SK-N-SH (cell line): ENCODE results near the gene PRRC2A. TPM values are rescaled to one million over a fixed set of nuclear protein-coding genes. Genes with fewer than 3 reads are reported as not detected.

Experiments used
- CTCF ChIA-PET: fragments of 300-600, 350-600 bp; formaldehyde crosslinking; extraction: SDS; loops from one replicate; lab custom pipeline; 2021; lab: Yijun Ruan, JAX
- POLR2A ChIA-PET: fragments of 350-600 bp; sonication (Branson Sonifier 250); formaldehyde crosslinking; extraction: SDS; loops from one replicate; lab custom pipeline; 2020; ENCODE audit warnings: antibody characterized with exemption, inconsistent platforms; lab: Yijun Ruan, JAX
- DNase-seq: peaks from one replicate; pipeline ENCODE4 v3.0.0; 2012
- H2AFZ ChIP-seq: fragments of 200-600 bp; sonication (generic); 2 replicates; pipeline ENCODE4 v1.8.1; 2016; ENCODE audit warnings: antibody characterized with exemption, mild to moderate bottlenecking, low read depth
- H3F3A ChIP-seq: fragments of 200-600 bp; sonication (generic); replicated peaks from 2 replicates; pipeline ENCODE3; 2016; ENCODE audit warnings: antibody characterized with exemption, mild to moderate bottlenecking; ENCODE audit not compliant: insufficient read depth
- H3K27ac ChIP-seq, 2 experiments: fragments of 200-500 bp in 1 of 2; fragments of 200-600 bp in 1 of 2; sonication (Bioruptor generic) in 1 of 2; sonication (generic), shearing (Covaris generic) in 1 of 2; 2 replicates each; pipeline versions ENCODE4 v1.5.1 to v1.6.1; 2014 to 2016; ENCODE audit warnings: low read depth in 2 of 2, inconsistent platforms in 1 of 2, low read length in 1 of 2, mild to moderate bottlenecking in 1 of 2, mixed read lengths in 1 of 2
- H3K27me3 ChIP-seq: fragments of 200-600 bp; sonication (generic), shearing (Covaris generic); 2 replicates; pipeline ENCODE4 v1.6.1; 2016; ENCODE audit warnings: mixed run types; ENCODE audit not compliant: insufficient read depth
- H3K36me3 ChIP-seq, 2 experiments: fragments of 200-500 bp in 1 of 2; fragments of 200-600 bp in 1 of 2; sonication (Bioruptor generic) in 1 of 2; sonication (generic) in 1 of 2; replicated peaks in 1 of 2; 2 replicates each; pipeline versions ENCODE3 to v1.5.1; 2014 to 2016; ENCODE audit warnings: low read length in 1 of 2, mild to moderate bottlenecking in 1 of 2; ENCODE audit not compliant: insufficient read depth in 2 of 2, control insufficient read depth in 1 of 2
- H3K4me1 ChIP-seq, 2 experiments: fragments of 200-500 bp in 1 of 2; fragments of 200-600 bp in 1 of 2; sonication (Bioruptor generic) in 1 of 2; sonication (generic), shearing (Covaris generic) in 1 of 2; 2 replicates each; pipeline versions ENCODE4 v1.5.1 to v1.6.1; 2014 to 2016; ENCODE audit warnings: low read depth in 1 of 2, low read length in 1 of 2, mixed run types in 1 of 2; ENCODE audit not compliant: insufficient read depth in 2 of 2, control insufficient read depth in 1 of 2
- H3K4me2 ChIP-seq: fragments of 200-600 bp; sonication (generic), shearing (Covaris generic); 2 replicates; pipeline ENCODE4 v1.6.1; 2017; ENCODE audit warnings: mixed run types
- H3K4me3 ChIP-seq, 2 experiments: fragments of 200-500 bp in 1 of 2; fragments of 200-600 bp in 1 of 2; sonication (Bioruptor generic) in 1 of 2; sonication (generic), shearing (Covaris generic) in 1 of 2; 2 replicates each; pipeline versions ENCODE4 v1.5.1 to v1.8.1; 2014 to 2016; ENCODE audit warnings: low read depth in 2 of 2, inconsistent platforms in 1 of 2, low read length in 1 of 2, mild to moderate bottlenecking in 1 of 2, mixed read lengths in 1 of 2, moderate library complexity in 1 of 2
- H3K79me2 ChIP-seq: fragments of 200-600 bp; sonication (generic); 2 replicates; pipeline ENCODE4 v1.8.1; 2017; ENCODE audit warnings: mild to moderate bottlenecking; ENCODE audit not compliant: insufficient read depth
- H3K9ac ChIP-seq: fragments of 200-600 bp; sonication (generic); 2 replicates; pipeline ENCODE4 v1.6.1; 2017; ENCODE audit warnings: mixed run types
- H3K9me2 ChIP-seq: fragments of 200-600 bp; sonication (generic); 2 replicates; pipeline ENCODE4 v1.6.1; 2017; ENCODE audit warnings: mixed run types
- H3K9me3 ChIP-seq: fragments of 200-600 bp; sonication (generic); 2 replicates; pipeline ENCODE4 v1.6.1; 2017; ENCODE audit warnings: mixed run types, mild to moderate bottlenecking, moderate library complexity
- H4K20me1 ChIP-seq: fragments of 200-600 bp; sonication (generic); 2 replicates; pipeline ENCODE4 v1.6.1; 2017; ENCODE audit warnings: mild to moderate bottlenecking, mixed run types; ENCODE audit not compliant: insufficient read depth
- EP300 ChIP-seq, 2 experiments: IDR thresholded peaks; 2 replicates each; pipeline versions ENCODE4 v1.4.0 to v1.6.1; 2012; ENCODE audit warnings: borderline replicate concordance in 1 of 2, low read depth in 1 of 2, low read length in 1 of 2
- EZH2phosphoT487 ChIP-seq: fragments of 200-600 bp; sonication (generic); IDR thresholded peaks from 2 replicates; pipeline ENCODE4 v1.6.1; 2017; ENCODE audit warnings: low read depth, mixed run types, mild to moderate bottlenecking, antibody characterized with exemption, moderate library complexity, borderline replicate concordance
- FOSL2 ChIP-seq: IDR thresholded peaks from 2 replicates; pipeline ENCODE4 v1.4.0; 2012; ENCODE audit warnings: low read depth, mild to moderate bottlenecking, moderate library complexity, borderline replicate concordance
- FOXJ3 ChIP-seq: sonication (generic); formaldehyde crosslinking; IDR thresholded peaks from 2 replicates; pipeline ENCODE4 v1.5.1; 2020; ENCODE audit warnings: mild to moderate bottlenecking, missing genetic modification reagents
- GABPA ChIP-seq: IDR thresholded peaks from 2 replicates; pipeline ENCODE4 v1.4.0; 2012; ENCODE audit warnings: low read depth, mild to moderate bottlenecking
- RCOR1 ChIP-seq: fragments of 150-350 bp; IDR thresholded peaks from 2 replicates; pipeline ENCODE4 v1.6.1; 2017; ENCODE audit warnings: antibody characterized with exemption, low read length
- RFX5 ChIP-seq: IDR thresholded peaks from 2 replicates; pipeline ENCODE4 v1.6.1; 2012; ENCODE audit warnings: mild to moderate bottlenecking, improper control_type of control experiment, low read length
- RXRA ChIP-seq: IDR thresholded peaks from 2 replicates; pipeline ENCODE4 v1.4.0; 2012; ENCODE audit warnings: low read depth, mild to moderate bottlenecking, borderline replicate concordance
- SIN3A ChIP-seq: IDR thresholded peaks from 2 replicates; pipeline ENCODE4 v1.6.1; 2012; ENCODE audit warnings: low read depth, mild to moderate bottlenecking, low read length, moderate library complexity, borderline replicate concordance
- SMC3 ChIP-seq: IDR thresholded peaks from 2 replicates; pipeline ENCODE4 v1.6.1; 2012; ENCODE audit warnings: low read depth, low read length, improper control_type of control experiment
- TAF1 ChIP-seq: IDR thresholded peaks from 2 replicates; pipeline ENCODE4 v1.6.1; 2012; ENCODE audit warnings: low read depth, mild to moderate bottlenecking, low read length, moderate library complexity, borderline replicate concordance
- TEAD4 ChIP-seq: IDR thresholded peaks from 2 replicates; pipeline ENCODE4 v1.4.0; 2012; ENCODE audit warnings: mild to moderate bottlenecking, borderline replicate concordance; ENCODE audit not compliant: insufficient read depth
- YY1 ChIP-seq: IDR thresholded peaks from 2 replicates; pipeline ENCODE4 v1.4.0; 2012; ENCODE audit warnings: low read depth, mild to moderate bottlenecking
- WGBS: methylation state at CpG from one replicate; pipeline ENCODE4 v1.1.6; 2017; ENCODE audit warnings: low lambda C conversion rate; 5-methylcytosine and 5-hydroxymethylcytosine counted together
- polyA plus RNA-seq, 3 experiments: library from polyadenylated mRNA; depleted of rRNA; stranded (reverse); fragments of >200 nt; gene quantifications; 2 replicates each; pipeline ENCODE4 v1.2.3, GENCODE V29; 2012
- TF ChIP-seq, protein P1 (sequence below): IDR thresholded peaks from 2 replicates; pipeline ENCODE4 v1.4.0; 2012; ENCODE audit warnings: low read depth
- TF ChIP-seq, protein P2 (sequence below): IDR thresholded peaks from 2 replicates; pipeline ENCODE4 v1.6.1; 2012; ENCODE audit warnings: mild to moderate bottlenecking, low read depth, low read length, moderate library complexity
- TF ChIP-seq, protein P3 (sequence below): fragments of 200-600 bp; sonication (generic); IDR thresholded peaks from 2 replicates; pipeline ENCODE4 v1.6.1; 2017; ENCODE audit warnings: antibody characterized with exemption, mild to moderate bottlenecking, moderate library complexity
- TF ChIP-seq, protein P4 (sequence below): IDR thresholded peaks from 2 replicates; pipeline ENCODE4 v1.4.0; 2012; ENCODE audit warnings: low read depth, borderline replicate concordance
- TF ChIP-seq, protein P5 (sequence below): fragments of 150-350 bp; IDR thresholded peaks from 2 replicates; pipeline ENCODE4 v1.6.1; 2016; ENCODE audit warnings: mild to moderate bottlenecking, low read depth, low read length

Gene PRRC2A
- polyA plus RNA-seq, 1 of the 3 experiments (the other 2 are of a cell fraction), result 76.1 TPM

DNA sequence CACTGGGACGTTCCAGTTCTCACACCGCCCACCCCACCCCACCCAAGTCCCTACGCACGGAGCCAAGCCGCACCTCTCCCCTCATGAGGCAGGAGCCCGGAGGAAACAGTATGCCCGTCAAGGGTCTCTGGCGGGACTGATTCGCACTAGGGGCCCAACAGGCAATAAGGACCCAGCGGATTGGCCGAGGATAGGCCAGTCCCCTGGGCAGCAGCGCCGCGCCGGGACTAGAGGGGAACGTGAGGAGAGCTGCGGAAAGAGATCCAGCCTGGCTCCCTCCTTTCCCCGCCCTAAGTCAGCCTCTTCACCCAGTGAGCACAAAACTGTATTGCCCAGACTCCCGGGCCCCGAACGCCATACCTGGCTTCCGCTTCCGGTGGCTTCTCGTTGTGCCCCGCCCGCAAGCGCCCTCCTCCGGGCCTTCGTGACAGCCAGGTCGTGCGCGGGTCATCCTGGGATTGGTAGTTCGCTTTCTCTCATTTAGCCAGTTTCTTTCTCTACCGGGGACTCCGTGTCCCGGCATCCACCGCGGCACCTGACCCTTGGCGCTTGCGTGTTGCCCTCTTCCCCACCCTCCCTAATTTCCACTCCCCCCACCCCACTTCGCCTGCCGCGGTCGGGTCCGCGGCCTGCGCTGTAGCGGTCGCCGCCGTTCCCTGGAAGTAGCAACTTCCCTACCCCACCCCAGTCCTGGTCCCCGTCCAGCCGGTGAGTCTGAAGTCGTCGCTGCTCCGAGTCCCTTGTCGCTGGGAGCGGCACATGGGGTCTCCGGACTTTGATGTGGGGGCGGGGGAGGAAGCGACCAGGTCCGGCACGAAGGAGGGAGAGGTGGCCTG, 45.2 kb downstream of the PRRC2A start, which contains the start of gene CSNK2B (continued):
- TF ChIP-seq FOXJ3 (CRISPR knock-in tag), result peak; percentile 18; the same call in 1 of the 2 replicates
- TF ChIP-seq FOSL2, result no peak
- peak; percentile 94 for TF ChIP-seq GABPA
- TF ChIP-seq, protein P1, sequence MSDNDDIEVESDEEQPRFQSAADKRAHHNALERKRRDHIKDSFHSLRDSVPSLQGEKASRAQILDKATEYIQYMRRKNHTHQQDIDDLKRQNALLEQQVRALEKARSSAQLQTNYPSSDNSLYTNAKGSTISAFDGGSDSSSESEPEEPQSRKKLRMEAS, result peak; percentile 72
- no peak for TF ChIP-seq EZH2phosphoT487
- TF ChIP-seq RXRA, result no peak
- TF ChIP-seq, protein P2, sequence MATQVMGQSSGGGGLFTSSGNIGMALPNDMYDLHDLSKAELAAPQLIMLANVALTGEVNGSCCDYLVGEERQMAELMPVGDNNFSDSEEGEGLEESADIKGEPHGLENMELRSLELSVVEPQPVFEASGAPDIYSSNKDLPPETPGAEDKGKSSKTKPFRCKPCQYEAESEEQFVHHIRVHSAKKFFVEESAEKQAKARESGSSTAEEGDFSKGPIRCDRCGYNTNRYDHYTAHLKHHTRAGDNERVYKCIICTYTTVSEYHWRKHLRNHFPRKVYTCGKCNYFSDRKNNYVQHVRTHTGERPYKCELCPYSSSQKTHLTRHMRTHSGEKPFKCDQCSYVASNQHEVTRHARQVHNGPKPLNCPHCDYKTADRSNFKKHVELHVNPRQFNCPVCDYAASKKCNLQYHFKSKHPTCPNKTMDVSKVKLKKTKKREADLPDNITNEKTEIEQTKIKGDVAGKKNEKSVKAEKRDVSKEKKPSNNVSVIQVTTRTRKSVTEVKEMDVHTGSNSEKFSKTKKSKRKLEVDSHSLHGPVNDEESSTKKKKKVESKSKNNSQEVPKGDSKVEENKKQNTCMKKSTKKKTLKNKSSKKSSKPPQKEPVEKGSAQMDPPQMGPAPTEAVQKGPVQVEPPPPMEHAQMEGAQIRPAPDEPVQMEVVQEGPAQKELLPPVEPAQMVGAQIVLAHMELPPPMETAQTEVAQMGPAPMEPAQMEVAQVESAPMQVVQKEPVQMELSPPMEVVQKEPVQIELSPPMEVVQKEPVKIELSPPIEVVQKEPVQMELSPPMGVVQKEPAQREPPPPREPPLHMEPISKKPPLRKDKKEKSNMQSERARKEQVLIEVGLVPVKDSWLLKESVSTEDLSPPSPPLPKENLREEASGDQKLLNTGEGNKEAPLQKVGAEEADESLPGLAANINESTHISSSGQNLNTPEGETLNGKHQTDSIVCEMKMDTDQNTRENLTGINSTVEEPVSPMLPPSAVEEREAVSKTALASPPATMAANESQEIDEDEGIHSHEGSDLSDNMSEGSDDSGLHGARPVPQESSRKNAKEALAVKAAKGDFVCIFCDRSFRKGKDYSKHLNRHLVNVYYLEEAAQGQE, result no peak
- peak; percentile 74; the same call in 1 of the 2 replicates for TF ChIP-seq YY1
- TF ChIP-seq, all 33 proteins: peak for 17

DNA sequence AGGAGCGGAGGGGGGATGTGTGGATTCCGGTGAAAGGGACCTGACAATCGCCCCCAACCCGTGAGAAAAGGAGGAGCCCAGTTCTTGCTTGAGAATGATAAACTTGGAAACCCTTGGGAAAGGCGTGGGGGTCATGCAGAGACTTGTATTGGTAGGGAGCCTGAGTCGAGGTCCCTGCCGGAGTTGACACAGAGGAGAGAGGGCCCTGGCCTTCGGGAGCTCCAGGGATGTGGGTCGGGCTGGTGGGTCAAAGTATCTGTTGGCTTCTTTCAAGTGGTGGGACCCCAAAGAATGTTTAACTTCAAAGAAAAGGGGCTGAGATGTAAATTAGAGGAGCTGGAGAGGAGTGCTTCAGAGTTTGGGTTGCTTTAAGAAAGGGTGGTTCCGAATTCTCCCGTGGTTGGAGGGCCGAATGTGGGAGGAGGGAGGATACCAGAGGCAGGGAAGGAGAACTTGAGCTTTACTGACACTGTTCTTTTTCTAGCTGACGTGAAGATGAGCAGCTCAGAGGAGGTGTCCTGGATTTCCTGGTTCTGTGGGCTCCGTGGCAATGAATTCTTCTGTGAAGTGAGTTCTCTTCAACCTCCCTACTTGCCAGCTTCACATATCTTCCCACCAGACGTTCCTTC, 45.9 kb downstream of the PRRC2A start:
- peaks cover 69% of the 10 kb centered on the region for H3K79me2 ChIP-seq
- 2% methylated on average over 15 of the region's 15 CpGs for WGBS
- H2AFZ ChIP-seq, result no peak overlapping the region
- no peaks in the 10 kb centered on the region for H3K9me2 ChIP-seq
- H3K4me3 ChIP-seq, result peak overlapping the region; percentile 86 to 89
- no peaks in the 10 kb centered on the region for H3K9me3 ChIP-seq
- H3K9ac ChIP-seq, result peak overlapping the region; percentile 92
- H3K36me3 ChIP-seq, result peaks cover 41 to 55% of the 10 kb centered on the region in 2 experiments
- POLR2A ChIA-PET, result no interaction called here
- CTCF ChIA-PET, result interaction anchor here (1.0 to 2.8 kb wide), 4 partner anchors 13 to 174 kb away, joined by 3 to 10 read pairs (median 4); partner anchors contain the start of gene BAG6
- H4K20me1 ChIP-seq, result no peaks in the 10 kb centered on the region
- H3K4me1 ChIP-seq, result peaks cover 14 to 17% of the 10 kb centered on the region in 2 experiments; a peak in 3 of 4 replicates
- H3K27ac ChIP-seq, result peak overlapping the region; percentile 82 to 87
- peak overlapping the region; percentile 97 for H3K4me2 ChIP-seq
- peaks cover 21% of the 10 kb centered on the region for H3F3A ChIP-seq
- H3K27me3 ChIP-seq, result no peaks in the 10 kb centered on the region
- DNase-seq, result no peak
- TF ChIP-seq SIN3A, result no peak
- TF ChIP-seq GABPA, result no peak
- no peak for TF ChIP-seq FOSL2
- TF ChIP-seq, protein P3, sequence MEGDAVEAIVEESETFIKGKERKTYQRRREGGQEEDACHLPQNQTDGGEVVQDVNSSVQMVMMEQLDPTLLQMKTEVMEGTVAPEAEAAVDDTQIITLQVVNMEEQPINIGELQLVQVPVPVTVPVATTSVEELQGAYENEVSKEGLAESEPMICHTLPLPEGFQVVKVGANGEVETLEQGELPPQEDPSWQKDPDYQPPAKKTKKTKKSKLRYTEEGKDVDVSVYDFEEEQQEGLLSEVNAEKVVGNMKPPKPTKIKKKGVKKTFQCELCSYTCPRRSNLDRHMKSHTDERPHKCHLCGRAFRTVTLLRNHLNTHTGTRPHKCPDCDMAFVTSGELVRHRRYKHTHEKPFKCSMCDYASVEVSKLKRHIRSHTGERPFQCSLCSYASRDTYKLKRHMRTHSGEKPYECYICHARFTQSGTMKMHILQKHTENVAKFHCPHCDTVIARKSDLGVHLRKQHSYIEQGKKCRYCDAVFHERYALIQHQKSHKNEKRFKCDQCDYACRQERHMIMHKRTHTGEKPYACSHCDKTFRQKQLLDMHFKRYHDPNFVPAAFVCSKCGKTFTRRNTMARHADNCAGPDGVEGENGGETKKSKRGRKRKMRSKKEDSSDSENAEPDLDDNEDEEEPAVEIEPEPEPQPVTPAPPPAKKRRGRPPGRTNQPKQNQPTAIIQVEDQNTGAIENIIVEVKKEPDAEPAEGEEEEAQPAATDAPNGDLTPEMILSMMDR, result no peak
- TF ChIP-seq TAF1, result no peak
- TF ChIP-seq EP300 (IDR thresholded peaks at IDR 0.05; ENCODE audit: borderline replicate concordance in 1 of 2, low read depth in 1 of 2, low read length in 1 of 2), result no peak
- no peak for TF ChIP-seq TEAD4
- TF ChIP-seq, protein P4, sequence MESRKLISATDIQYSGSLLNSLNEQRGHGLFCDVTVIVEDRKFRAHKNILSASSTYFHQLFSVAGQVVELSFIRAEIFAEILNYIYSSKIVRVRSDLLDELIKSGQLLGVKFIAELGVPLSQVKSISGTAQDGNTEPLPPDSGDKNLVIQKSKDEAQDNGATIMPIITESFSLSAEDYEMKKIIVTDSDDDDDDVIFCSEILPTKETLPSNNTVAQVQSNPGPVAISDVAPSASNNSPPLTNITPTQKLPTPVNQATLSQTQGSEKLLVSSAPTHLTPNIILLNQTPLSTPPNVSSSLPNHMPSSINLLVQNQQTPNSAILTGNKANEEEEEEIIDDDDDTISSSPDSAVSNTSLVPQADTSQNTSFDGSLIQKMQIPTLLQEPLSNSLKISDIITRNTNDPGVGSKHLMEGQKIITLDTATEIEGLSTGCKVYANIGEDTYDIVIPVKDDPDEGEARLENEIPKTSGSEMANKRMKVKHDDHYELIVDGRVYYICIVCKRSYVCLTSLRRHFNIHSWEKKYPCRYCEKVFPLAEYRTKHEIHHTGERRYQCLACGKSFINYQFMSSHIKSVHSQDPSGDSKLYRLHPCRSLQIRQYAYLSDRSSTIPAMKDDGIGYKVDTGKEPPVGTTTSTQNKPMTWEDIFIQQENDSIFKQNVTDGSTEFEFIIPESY, result no peak
- TF ChIP-seq RFX5, result no peak
- TF ChIP-seq RCOR1, result no peak
- TF ChIP-seq, protein P5, sequence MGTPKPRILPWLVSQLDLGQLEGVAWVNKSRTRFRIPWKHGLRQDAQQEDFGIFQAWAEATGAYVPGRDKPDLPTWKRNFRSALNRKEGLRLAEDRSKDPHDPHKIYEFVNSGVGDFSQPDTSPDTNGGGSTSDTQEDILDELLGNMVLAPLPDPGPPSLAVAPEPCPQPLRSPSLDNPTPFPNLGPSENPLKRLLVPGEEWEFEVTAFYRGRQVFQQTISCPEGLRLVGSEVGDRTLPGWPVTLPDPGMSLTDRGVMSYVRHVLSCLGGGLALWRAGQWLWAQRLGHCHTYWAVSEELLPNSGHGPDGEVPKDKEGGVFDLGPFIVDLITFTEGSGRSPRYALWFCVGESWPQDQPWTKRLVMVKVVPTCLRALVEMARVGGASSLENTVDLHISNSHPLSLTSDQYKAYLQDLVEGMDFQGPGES, result no peak
- no peak for TF ChIP-seq SMC3
